Mucosa of gallbladder (tissue), 1 donor: ENCODE results near the gene LOXHD1. TPM values are rescaled to one million over a fixed set of nuclear protein-coding genes. Genes with fewer than 3 reads are reported as not detected.

Experiments
- DNase-seq: peaks from one replicate; pipeline ENCODE4 v3.0.0-alpha.2; 2020; ENCODE audit warnings: low spot score
- total RNA-seq: library from RNA; stranded (reverse); gene quantifications from one replicate; pipeline ENCODE4 v1.2.1, GENCODE V29; 2021
- donor health status: DM: no; HTN: no; CAD: no.

Gene LOXHD1
- total RNA-seq, 1 donor from 2014 or later, result 0.12 TPM

DNA sequence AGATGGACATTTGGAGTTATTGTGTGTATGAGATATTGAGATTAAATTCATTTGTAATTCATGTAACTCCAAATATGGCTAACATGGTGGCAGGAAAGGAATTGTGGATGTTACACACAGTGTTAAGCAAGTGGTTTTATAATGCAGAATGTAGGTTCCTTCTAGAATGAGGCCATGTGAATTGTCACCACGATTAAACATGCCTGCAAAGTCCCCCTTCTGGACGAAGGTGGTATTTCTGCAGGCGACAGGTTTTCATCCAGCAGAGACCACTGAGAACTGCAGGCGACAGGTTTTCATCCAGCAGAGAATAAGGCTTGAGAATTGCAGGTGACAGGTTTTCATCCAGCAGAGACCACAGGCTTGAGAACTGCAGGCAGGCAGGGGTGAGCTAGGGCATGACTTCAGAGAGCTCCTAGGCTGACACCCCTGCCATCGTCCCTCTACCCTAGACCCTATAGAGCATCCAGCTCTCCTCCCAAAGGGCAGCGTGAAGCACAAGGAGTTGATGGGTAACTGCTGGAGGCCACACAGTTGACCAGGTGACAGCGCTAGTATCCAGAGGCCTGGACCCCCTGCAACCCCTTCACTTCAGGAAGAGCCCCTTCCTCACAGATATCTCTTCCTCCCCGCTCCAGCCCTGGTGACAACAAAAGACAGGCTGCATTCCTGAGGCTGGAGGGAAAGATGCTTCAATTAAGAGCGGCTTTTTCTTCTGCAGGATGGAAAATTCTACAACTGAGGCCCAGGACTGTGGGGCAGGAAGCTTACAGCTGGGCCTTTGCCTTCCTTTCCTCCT lies 175.8 kb downstream of the LOXHD1 start:
- DNase-seq, result peak; percentile 46

DNA sequence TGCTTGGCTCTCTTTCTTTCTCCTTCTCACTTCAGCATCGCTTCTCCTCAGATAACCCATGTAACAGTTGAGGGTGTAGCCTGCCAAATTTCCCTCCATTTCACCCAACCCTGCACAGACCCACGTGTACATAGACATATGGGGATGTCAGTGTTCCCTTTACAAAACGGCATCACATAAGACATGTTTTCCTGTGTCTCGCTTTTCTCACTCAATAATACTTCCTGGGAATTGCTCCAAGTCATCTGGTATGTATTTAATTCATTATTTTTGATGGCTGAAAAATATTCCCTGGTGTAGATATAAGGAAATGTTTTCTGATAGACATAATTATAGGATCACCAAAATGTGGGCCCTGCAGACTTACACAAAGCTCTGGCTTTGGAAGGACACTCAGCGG lies 176.8 kb downstream of the LOXHD1 start:
- DNase-seq, result no peak

DNA sequence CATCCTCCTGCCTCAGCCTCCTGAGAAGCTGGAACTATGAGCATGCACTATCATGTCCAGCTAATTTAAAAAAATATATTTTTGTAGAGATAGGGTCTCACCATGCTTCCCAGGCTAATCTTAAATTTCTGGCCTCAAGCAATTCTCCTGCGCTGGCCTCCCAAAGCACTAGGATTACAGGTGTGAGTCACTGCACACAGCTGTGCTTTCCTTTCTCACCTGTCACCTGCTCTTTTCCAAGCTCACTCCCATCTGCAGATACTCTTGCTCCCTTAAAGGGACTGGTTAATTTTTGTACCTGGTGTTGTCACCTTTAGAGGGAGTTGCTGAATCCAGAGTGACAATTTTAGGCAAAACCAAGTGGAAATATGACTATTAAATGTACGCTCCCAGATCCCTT lies 178.2 kb downstream of the LOXHD1 start:
- no peak for DNase-seq

- no peak for DNase-seq
These were observed 179.5 kb downstream of the LOXHD1 start for GRCh38 chr18:46477425-46478011.

GRCh38 chr18:46475390-46475752 lies 181.6 kb downstream of the LOXHD1 start:
- no peak for DNase-seq

DNA sequence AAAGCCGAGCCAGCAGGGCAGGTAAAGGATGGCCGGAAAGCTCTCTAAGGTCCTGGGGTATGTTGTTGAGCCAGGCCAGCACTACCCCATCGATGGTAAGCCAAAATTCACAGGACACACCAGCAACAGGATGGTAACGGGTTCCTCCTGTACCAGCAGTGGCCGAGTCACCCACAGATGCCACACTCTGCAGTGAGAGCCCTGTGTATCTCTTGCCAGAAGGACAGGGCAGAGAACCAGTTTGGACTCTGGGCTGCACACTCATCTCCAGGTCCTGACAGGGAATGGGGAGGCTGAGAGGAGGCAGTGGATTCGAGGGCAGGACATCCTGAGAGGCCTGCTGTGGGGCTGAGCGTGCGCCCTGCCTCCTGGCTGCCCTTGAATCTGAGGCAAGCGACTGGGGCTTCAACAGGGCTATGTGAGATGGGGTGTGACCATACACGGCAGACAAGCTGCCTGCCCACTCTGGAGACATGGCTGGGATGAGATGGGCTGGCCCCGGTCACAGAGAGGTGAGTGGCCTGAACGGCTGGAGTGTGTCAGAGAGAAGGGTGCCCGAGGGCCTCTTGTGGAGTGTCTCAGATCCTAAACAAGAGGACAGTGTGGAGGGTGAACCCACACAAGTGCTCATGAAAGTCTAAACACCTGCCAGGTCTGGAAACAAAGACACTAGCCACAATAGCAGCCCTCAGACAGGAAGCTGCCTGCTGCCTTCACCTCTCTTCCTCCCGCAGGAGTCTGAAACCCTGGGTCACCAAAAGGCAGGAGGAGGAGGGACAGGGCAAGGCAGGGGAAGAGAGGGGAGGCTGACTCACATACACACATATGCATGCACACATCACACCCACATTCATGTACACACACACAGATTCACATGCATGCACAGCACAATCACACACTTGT lies 182.3 kb downstream of the LOXHD1 start:
- no peak for DNase-seq

- DNase-seq, result no peak
These were observed 185.1 kb downstream of the LOXHD1 start for GRCh38 chr18:46471809-46472498.

- DNase-seq, result no peak
These were observed 186.3 kb downstream of the LOXHD1 start for GRCh38 chr18:46470714-46471113.

DNA sequence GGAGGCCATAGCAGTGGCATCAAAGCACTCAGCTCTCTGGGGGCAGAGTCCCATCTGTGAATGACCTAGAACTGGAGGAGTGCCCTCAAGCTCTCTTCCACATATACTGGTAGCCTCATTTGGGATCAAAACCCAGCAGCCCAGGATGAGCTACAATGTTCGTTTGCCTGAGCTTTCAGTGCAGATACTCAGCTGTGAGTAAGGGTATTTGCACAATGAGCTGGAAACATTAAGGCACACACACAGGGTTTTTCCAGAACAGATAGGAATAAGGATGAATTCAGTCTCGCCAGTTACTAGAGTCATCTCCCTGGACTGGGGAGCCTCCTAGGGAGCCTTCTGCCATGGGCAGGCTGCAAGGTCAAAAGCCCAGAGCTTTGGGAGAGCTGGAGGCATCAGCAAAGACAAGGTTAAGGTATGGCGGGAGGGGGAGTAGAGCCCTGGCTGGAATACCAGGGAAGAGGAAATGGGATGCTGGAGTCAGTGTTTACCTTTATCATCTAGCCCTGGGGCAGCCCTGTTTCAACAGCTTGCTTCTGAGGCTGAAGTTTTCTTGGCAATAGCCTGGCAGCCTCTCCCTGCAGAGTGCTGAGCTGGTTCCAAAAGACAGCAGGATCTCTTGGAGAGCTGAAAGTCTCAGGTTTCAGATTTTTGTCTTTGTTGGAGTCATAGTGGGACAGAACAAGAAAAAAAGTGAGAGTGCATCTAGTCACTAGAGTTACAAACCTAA lies 187.7 kb downstream of the LOXHD1 start:
- DNase-seq, result no peak

DNA sequence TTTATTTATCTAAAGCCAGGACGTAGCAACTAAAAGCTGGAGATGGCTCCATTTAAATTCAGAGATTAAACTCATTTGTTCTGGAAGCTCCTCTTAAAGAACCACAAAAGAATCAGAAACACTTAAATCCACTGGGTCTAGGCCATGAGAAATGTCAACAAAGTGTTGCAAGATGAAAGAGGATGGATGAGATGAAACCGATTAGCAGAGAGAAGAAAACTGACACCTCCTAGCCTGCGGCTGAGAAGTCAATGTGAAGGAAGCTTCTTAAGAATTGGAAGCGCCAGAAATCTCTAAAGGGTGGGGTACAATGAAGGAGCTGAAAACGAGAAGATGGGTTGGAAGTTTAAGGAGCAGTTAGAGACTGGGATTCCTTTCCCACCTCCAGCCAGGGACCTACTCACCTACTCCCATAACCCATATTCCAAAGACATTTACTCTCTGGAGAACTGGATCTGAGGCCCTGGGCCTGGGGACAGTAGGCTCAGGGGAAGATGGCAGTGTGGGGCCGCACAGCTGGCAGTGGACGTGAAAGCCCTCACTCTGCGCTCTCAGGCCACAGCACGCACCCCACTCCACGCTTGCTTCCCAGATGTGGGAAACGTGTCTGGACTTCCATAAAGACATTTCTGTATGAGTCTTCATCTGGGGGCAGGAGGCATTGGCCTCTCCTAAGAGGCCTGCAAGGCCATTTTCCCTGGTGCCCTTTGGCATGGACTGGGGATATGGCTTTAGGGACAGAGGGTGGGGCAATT lies 188.4 kb downstream of the LOXHD1 start:
- no peak for DNase-seq

GRCh38 chr18:46466234-46467160 lies 190.5 kb downstream of the LOXHD1 start:
- DNase-seq, result no peak

DNA sequence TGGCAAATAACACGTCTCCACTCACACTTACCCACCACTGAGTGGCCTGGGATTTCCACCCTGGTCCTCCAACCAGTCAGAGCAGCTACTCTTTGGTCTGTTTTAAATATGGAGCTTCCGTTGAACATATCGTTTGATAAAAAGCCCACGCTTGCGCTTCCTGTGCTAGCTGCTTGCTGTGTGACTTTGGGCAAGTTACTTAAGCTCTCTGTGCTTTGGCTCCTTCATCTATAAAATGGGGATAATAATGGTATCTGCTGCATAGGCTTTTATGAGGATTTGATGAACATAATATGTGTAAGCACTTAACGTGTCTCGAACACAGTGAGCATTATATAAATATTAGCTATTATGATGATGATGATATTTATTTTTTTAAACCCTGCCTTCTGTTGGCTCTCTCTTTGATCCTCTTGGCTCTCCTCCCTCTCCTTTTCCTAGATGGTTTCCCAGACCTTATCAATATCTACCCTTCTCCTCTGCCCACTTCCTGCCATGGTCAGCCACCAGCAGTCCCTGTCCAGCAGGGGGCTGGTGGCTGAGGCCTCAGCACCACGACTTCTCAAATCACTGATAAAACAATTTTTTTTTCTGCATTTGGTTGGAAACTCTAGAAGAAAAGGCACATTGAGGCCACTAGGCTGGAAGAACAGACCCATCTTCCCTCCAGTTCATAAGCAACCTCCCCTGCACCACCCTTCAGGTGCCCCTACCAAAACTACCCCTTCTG lies 191.9 kb downstream of the LOXHD1 start:
- DNase-seq, result no peak

DNA sequence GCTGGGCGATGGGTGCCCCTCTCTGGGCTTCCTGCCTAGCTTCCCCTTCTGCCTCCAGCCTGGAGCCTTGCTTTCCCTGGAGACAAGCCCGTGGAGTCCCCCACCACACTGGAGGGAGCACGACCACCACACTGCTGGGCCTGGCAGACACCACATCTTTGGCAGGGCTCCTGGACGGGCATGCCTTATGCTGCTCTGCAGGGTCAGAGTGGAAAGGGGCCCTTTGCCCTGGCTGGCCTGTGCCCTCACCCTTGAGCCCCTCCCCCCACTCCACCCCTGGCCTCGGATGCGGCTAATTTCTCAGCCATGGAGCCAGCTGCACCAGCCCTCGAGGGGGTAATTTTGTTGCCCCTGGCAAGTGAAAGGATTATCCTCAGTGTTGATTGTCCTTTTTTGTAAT lies 194.5 kb downstream of the LOXHD1 start:
- no peak for DNase-seq

GRCh38 chr18:46461993-46462392 lies 195.0 kb downstream of the LOXHD1 start:
- DNase-seq, result no peak

- DNase-seq, result no peak
These were observed 196.3 kb downstream of the LOXHD1 start for GRCh38 chr18:46460754-46461153.

GRCh38 chr18:46459789-46460455 lies 197.1 kb downstream of the LOXHD1 start:
- no peak for DNase-seq

DNA sequence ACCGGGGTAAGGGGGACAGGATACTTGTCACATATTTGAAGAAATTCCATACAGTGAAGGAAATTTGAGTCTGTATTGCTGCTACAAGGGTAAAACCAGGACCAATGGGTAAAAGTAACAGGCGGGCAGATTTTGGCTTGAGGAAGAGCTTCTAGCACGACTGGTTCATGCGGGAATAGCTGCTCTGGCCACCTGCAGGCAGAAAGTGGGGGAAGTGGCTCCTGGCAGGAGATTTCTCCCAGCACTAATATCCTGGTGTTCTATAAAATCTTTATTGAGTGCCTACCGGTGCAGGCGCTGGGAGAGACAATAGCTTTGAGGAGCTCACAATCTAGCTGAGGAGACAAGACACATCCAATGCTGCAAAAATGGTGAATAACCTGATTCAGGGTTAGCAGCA lies 198.5 kb downstream of the LOXHD1 start:
- DNase-seq, result no peak

DNA sequence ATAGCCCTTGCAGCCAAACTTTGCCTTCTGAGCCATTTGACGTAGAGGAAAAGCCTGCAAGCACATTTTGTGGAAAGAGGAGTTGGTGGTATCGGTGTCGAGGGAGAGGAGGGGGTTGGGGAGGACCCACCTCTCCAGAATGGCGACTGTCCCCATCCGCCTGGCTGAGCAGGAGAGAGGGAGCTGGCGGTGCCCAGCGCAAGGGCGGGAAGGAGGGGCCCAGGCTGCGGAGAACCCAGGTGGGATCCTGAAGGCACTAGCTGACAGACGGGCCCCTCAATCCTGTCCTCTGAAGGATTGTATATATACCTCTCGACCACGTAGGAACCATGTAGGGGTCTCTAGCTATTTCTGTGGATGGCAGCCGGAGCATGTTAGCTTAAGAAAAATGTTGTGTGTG lies 200.3 kb downstream of the LOXHD1 start:
- no peak for DNase-seq
